NCI-H1930 (cell line): Measurements from ENCODE around the gene GPR35.
A peak's percentile ranks its signal among the peaks of the same experiment; 100 is the strongest.

ENCODE experiments used
- DNase-seq, 2 experiments: peaks; one replicate each; lab custom pipeline; 2025; lab: John Stamatoyannopoulos, UW

Gene GPR35, protein sequence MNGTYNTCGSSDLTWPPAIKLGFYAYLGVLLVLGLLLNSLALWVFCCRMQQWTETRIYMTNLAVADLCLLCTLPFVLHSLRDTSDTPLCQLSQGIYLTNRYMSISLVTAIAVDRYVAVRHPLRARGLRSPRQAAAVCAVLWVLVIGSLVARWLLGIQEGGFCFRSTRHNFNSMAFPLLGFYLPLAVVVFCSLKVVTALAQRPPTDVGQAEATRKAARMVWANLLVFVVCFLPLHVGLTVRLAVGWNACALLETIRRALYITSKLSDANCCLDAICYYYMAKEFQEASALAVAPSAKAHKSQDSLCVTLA

DNA sequence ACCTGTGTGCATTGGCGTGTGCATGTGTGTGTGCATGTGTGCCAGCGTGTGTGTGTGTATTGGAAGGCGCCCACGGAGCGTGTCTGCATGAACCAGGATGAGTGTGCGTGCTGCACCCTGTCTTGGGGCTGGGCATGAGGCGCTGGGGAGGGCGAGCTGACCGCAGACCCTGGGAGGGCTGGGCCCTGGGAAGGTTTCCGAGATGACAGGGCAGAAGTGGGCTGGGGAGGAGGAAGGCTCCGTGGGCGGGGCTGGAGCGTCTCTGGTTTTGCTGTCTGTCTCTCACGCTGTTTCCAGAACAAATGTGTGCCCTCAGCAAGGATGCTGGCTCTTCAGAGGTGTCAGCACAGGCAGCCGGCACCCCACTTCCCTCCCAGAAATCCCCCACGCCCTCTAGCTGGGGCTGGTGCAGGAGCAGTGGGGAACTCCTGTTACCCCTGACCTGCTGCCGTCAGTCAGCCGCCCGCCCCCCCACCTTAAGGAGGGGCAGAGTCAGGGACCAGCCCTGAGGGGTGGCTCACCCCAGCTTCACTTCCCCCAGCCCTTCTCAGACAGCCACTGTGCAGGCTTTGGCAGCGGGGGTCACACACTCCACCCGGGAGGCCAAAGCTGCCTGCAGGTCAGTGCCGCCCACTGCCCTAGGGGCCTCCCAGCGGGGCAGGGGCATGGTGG lies at the start of gene GPR35:
GPR35 (plus strand) TSS at position 531 of the 672 bp plus-strand sequence. CDS start 4,473 bp downstream, outside the sequence.
- DNase-seq, result no peak

DNA sequence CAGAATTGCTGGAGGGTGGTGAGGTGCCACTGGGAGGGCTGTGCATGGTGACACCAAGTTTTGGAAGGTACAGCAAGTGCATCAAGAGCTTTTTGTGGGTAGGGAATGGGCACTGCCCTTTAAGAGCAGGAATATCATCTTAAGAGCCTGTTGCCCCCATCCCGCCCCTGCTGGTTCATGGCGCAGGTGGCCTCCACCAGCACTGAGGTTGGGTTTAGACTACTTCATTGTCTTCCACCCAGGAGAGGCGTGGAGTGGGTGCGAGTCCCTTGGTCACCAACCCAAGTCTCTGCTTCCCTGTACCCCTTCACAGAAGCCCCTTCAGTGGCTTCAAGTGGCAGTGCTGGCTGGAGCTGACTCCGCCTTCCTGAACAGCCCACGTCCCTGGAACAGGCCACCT lies 49.2 kb upstream of the GPR35 start:
- no peak for DNase-seq

DNA sequence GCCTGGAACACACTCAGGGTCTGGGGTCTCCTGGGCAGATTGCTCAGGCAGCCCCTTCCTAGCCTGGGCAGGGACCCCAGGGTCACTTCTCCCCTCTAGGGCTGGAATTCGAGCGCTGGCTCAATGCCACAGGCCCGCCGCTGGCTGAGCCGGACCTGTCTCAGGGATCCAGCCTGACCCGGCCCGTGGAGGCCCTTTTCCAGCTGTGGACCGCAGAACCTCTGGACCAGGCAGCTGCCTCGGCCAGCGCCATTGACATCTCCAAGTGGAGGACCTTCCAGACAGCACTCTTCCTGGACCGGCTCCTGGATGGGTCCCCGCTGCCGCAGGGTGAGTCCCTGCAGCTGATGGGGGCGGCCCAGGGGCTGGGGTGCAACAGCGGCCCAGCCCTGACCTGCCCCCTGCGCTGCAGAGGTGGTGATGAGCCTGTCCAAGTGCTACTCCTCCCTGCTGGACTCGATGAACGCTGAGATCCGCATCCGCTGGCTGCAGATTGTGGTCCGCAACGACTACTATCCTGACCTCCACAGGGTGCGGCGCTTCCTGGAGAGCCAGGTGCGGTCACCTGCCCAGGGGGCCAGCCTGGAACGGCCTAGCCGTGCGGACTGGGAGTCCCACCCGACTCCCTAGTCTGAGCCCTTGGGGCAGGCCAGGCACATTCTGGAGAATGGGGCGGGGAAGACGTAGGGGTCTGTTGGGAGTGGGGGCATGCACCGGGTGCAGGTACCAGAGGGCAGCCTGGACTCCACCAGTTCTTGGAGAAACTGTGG lies 48.7 kb upstream of the GPR35 start:
- DNase-seq, result no peak

DNA sequence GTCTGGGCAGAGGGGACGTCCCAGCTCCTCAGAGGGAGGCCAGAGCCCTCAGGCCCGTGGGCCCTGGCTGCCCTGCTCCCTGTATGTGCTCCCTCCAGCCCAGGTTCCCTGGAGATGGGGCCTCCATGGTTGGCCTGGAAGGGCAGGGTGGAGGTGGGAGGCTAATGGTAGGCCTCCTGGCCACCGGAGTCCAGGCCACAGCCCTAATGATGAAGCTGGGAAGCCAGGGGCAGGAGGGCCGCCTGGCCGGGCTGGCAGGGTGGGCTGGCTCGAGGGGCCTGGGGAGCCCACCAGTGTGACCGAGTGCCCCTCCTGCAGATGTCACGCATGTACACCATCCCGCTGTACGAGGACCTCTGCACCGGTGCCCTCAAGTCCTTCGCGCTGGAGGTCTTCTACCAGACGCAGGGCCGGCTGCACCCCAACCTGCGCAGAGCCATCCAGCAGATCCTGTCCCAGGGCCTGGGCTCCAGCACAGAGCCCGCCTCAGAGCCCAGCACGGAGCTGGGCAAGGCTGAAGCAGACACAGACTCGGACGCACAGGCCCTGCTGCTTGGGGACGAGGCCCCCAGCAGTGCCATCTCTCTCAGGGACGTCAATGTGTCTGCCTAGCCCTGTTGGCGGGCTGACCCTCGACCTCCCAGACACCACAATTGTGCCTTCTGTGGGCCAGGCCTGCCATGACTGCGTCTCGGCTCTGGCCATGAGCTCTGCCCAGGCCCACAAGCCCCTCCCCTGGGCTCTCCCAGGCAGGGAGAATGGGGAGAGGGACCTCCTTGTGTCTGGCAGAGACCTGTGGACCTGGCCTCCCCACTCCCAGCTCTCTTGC lies 47.8 kb upstream of the GPR35 start:
- DNase-seq, result no peak

DNA sequence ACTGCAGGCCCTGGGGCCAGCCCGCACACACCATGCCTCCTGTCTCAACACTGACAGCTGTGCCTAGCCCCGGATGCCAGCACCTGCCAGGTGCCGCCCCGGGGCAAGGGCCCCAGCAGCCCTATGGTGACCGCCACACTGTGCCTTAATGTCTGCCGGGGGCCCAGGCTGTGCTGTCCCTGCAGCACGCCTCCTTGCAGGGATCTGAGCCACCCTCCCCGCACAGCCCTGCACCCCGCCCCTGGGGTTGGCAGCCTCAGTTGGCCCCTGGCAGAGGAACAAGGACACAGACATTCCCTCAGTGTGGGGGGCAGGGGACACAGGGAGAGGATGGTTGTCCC lies 47.2 kb upstream of the GPR35 start:
- DNase-seq, result no peak

DNA sequence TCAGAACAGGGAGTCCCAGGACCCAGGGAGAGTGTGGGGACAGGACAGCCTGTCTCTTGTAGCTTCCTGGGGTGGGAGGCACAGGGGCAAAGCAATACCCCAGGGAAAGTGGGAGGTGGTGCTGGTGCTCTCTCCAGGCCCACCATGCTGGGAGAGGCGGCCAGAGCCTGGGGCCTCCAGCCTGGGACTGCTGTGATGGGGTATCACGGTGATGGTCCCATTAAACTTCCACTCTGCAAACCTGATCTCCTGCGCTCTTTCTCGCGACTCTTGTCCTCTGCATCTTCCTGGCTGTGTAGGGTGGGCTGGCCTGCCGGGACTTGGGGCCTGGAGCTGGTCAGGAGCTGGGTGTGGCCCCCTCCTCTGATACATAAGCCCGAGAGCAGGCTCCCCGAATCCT lies 46.8 kb upstream of the GPR35 start:
- DNase-seq, result no peak

DNA sequence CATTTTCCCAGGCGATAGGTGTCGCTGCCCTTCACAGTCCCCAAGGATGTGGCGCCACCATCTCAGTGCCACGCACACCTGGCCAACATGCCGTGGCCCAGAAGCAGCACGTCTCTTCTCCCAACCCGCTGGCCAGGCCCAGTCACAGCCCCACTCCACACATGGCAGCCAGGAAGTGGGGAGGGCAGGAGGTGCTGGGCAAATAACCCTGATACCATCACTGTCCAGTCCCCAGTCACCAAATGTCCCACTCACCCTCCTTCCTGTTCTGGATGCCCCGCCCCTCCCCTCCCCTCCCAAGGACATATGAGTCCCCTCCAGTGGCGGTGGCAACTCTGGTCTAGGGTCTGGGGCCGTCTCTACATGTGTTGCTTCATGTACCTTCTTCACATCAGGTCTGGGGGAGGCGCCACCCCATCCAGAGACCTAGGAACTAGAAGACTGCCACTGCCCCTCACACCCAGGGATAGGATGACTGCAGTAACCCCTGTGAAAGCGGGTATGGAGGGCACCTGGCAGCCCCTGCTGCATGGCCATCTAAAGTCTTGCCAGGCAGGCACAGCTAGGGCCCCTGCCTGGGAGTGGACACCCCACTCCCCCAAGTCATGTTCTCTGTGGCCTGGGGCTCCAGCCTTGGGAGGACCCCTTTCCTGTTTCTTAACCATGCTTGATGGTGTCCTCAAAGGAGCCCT lies 46.1 kb upstream of the GPR35 start:
- no peak for DNase-seq

DNA sequence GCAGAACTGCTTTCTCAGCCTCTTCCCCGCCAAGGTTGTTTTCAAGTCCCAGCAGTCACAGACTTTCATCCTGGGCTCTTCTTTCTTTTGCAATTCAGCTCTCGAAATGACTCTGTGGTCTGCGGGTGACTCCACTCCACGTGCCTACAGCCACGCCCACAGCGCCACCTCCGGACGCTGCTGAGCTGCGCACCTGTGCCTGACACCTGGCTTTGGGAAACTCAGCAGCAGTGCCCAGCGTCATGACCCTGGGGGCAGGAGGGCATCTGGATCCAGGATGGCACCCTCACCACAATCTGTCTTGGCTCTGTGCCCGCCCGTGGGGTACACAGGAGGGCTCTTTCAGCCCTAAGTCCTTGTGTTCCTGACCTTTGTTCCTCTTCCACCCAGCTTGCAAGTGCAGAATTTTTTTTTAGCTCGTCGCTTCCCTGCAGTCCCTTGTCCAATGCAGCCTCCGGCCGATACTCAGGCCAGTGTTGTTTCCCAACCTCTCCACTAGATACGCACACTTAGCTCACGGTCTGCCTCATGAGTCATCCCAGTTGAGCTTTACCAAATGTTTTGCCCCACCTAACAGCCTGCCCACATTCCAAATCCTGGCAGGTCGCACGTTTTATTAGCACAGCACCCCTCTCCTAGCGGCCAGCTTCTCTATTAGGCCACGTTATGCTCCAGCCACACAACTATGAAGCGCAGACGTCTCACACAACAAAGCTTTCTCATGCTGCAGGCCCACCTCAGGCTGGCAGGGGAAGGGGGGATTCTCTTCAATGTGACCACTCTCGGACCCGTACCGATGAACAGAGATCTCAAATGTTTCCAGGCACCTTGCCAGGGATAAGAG lies 45.3 kb upstream of the GPR35 start:
- DNase-seq, result no peak

DNA sequence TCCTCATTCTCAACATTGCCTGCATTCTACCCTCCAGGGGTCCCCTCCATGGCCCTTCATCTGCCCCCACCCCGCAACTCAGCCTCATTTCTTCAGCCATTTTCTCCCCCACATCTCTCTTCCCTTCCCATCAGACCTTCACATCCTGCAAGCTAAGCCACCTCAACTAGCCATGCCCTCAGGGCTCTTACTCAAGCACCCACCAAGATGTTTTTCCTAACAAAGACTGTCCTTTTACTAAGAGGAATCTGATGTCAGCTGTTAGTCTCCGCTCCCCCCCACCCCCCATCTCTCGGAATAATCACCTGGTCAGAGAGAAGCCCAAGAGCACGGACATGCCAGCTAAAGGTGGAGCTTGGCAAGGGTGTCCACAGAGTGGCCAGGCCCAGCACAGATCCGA lies 43.5 kb upstream of the GPR35 start:
- no peak for DNase-seq

DNA sequence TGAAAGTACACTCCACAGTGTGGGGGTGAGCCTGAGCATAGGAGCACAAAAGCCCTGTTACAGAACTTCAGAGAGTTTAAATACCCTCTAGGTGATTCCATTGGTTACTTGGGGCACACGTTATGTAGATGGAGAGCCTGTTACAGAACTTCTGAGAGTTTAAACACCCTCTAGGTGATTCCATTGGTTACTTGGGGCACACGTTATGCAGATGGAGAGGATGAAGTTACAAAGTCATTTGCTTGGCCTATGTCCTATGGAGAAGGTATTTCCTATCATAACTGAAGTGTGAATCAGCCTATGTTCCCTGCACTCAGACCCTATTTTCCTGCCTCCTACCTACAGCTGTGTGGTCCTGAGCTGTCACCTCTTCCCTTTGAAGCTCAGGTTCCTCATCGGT lies 42.5 kb upstream of the GPR35 start:
- DNase-seq, result no peak

DNA sequence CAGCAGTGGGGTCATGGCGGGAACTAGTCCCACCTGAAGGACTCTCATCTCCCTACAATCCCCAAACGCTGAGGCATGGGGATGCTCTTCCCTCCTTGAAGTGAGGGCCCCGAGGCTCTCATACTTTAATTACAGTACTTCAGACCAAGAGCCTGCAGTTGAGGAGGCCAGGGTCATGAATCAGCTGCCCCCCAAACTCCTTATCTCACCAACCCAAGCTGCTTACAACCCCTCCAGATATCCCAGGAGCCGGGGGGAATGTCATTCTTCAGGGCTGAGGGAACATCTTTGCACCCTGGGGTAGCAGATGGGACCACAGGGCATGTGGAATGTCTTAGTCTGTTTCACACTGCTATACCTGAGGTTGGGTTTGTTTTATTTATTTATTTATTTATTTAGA lies 41.5 kb upstream of the GPR35 start:
- no peak for DNase-seq

DNA sequence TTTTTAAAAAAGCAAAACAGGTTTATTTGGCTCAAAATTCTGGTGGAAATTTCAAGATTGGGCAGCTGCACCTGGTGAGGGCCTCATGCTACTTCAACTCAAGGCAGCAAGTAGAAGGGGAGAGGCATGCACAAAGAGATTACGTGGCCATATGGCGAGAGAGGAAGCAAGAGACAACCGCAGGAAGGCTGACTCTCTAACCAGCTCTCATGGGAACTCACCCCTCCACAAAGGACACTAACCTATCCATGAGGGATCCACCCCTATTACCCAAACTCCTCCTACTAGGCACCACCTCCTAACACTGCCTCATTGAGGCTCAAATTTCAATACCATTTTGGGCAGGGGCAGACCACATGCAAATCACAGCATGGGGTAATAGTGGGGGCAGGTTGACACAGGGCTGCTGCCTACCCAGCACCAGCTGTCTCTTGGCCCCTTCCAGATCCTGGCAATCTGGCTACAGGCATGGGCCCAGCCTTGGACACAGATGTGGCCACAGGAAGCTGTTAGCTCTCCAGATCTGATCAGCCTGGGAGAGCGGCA lies 40.7 kb upstream of the GPR35 start:
- no peak for DNase-seq

DNA sequence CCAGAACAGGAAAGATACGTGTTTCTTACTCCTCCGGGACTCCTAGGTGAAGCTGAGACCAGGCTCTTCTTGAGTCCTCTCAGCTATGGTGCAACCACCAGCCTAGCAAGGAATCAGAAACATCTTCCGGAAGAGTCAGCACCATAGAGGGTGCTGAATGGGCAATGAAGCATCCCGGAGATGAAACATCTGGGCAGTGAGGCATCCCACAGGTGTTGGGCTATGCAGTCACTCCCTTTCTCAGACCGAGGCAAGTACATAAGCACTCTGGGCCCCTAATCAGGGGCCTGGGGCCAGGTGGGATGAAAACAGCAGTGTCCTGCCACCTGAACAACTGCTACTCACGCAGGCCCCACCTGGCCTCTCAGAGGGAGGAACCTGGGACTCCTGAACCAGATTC lies 40.2 kb upstream of the GPR35 start:
- DNase-seq, result no peak

DNA sequence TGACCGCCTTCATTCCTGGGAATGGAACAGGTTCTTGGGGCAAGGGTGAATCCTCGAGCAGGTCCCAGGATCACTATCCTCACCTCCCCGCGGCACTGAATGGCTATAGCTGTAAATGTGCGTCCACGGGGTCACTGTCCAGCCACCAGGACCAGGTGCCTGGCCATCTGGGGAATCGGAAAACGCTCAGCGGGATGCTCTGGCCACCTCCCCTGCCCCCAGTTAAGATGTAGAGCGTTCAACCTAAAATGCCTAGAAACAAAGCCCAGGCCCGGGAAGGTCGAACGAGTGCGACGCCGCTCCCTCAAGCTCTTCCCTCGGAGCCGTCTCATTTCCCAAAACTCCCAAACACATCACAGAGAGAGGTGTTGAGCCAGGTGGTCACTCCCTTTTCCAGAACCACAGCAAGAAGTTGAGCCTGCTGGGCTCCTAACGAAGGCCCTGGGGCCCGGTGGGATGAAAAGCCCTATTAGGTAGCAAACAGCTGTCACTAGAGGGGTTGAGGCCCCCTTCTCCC lies 39.5 kb upstream of the GPR35 start:
- DNase-seq, result no peak

DNA sequence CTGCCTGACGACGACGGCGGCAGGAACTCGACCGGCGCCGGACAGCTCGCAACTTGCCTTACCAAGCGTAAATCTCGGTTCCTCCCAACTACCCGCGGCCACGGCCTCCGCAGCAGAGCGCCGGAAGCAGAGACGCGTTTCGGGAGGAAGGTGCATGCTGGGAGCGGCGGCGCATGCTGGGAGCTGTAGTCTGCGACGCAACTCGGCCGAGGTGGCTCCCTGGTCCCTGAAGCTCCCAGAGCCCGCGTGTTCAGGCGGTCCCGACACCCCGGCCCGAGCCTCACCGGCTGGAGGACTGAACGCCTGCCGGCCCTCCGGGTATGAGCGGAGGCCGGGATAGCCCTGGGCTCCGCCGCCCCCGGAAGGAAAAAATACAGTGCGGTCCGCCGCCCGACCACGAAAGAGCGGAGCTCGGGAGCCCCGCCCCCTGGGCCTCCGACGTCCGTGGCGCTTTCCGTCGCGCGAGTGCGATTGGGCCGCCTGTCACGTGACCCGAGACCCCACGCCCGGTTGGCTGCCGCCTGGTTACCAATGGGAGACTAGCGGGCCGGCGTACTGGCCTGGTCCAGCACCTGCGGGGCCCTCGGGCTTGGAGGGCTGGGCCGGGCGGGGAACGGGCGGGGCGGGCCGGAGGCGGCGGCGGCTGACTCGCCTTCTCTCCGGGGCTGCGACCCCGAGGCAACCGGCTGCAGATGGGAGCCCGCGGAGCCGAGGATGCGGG lies 38.9 kb upstream of the GPR35 start, which contains the start of gene CAPN10:
CAPN10 (plus strand) TSS at position 537 of the 721 bp plus-strand sequence; CDS start at position 715, 178 bp downstream.
- peak; percentile 84 to 95 for DNase-seq

DNA sequence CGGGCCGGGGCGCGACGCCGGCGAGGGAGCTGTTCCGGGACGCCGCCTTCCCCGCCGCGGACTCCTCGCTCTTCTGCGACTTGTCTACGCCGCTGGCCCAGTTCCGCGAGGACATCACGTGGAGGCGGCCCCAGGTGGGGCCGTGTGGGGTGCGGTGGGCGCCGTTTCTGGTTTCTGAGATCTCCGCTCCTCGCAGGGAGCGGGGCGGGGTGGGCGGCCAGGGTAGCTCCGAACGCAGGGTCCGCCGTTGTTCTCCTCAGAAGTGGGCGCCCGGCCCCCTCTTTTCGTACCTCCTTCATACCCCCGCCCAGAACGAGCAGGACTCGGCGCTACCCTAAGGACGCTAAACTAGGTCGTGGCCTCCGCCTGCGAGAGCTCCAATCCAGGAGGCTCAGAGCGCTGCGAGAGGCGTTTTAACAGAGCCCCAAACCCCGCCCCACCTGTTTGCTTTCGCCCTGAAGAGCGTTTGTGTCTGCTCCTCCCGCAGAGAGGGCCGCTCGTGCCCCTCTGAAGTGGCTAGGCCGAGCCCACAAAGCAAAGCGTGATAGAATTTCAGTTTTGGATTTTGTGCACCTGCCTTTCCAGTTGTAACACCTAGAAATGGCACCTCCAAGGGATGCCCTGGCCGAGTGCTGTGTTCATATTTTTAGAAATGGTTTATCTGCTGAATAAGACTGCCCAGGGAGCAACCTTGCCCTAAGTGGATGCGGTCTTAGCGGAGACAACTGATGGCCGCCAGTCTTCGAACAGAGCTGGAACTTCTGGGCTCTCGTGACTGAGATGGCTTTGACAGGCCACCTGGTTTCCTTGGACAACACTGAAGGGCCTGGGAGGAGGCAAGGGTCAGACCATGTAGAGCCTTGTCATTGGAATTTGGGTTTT lies 38.1 kb upstream of the GPR35 start:
- no peak for DNase-seq

DNA sequence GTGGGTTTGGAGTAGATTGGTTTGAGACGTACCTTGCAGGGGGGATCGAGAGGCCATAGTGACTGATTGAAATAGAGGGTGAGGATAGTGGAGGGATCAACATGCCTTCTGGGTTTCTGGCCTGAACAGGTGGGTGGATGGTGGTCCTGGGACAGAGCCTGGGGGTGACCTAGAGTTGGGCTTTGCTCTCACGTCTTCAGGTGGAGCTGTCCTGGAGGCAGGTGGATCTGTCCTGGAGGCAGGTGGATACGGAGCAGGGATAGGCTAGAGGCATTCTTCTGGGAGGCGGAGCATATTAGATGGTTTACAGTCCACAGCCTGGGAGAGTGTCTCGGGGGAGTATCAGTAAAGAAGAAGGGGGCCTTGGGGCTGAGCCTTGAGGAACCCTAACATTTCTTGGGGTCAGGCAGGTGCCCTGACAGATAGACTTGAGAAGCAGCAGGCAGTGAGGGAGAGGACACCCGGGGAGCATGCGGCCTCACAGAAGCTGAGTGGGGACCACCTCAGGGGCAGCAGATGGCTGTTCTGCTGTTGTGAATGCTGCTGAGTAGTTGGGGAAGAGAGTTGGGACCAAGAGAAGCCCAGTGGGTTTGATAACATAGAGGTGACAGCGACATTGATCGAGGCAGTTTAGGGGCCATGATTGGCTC lies 37.1 kb upstream of the GPR35 start:
- DNase-seq, result no peak

DNA sequence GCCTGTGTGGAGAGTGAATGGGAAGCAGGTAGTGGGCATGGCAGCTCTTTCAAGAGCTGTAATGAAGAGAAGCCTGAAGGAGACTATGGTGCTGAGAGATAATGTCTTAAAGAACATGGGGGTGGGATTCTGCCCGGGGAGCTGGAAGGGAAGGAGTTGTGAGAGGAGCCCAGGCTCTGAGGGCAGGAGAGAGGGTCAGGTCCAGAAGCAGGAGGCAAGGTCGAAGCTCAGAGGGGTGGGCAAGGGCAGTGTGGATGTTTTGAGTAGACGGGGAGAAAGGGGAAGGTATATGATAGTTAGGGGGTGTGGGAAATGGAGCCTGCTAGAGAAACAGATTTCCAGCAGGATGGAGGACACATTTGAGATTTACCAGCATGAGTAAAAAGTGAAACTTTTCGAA lies 36.6 kb upstream of the GPR35 start:
- no peak for DNase-seq
